ENCODE measurements around the gene LIAS. TPM values are rescaled to one million over a fixed set of nuclear protein-coding genes. Genes with fewer than 3 reads are reported as not detected.

Gene LIAS
- total RNA-seq, 1 donor from 2014 or later = 19.1 TPM

GRCh38 chr4:39516407-39516966, 57.6 kb downstream of the LIAS start:
- intact Hi-C loops (cut with micrococcal nuclease) = no loop called here
- H3K27ac Mint-ChIP-seq = no peak overlapping the region
- H3K27me3 Mint-ChIP-seq (ENCODE audit: low read depth) = no peaks in the 10 kb centered on the region
- no peaks in the 10 kb centered on the region for H3K9me3 Mint-ChIP-seq
- H3K4me1 Mint-ChIP-seq (ENCODE audit: low read depth) = no peaks in the 10 kb centered on the region
- DNase-seq (ENCODE audit: low spot score) = no peak
- peaks cover 16% of the 10 kb centered on the region for H3K36me3 Mint-ChIP-seq (ENCODE audit: low read depth)
- H3K4me3 Mint-ChIP-seq (ENCODE audit: low read depth) = no peak overlapping the region

DNA sequence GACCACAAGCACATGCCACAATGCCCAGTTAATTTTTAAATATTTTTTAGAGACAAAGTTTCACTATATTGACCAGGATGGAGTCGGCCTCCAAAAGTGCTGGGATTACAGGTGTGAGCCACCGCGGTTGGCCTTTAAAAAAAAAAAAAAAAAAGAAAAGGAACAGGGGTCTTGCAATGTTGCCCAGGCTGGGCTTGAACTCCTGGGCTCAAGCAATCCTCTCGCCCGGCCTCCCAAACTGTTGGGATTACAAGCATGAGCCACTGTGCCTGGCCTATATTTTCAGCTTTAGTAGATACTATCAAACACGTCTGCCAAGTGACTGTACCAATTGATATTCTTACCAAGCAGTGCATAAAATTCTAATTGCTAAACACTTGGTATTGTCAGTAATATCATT, 59.6 kb downstream of the LIAS start:
- Mint-ChIP-seq H3K4me3 (ENCODE audit: low read depth) (no peak overlapping the region), H3K4me1 (ENCODE audit: low read depth) (no peaks in the 10 kb centered on the region), H3K9me3 (no peaks in the 10 kb centered on the region), H3K27ac (no peak overlapping the region), H3K27me3 (ENCODE audit: low read depth) (no peaks in the 10 kb centered on the region), H3K36me3 (ENCODE audit: low read depth) (peaks cover 5% of the 10 kb centered on the region)
- intact Hi-C loops (cut with micrococcal nuclease) = no loop called here
- no peak for DNase-seq (ENCODE audit: low spot score)

GRCh38 chr4:39521253-39521919, 62.5 kb downstream of the LIAS start:
- no peak for DNase-seq (ENCODE audit: low spot score)
- peaks cover 3% of the 10 kb centered on the region for H3K36me3 Mint-ChIP-seq (ENCODE audit: low read depth)
- intact Hi-C loops (cut with micrococcal nuclease) = no loop called here
- H3K4me3 Mint-ChIP-seq (ENCODE audit: low read depth) = no peak overlapping the region
- H3K27me3 Mint-ChIP-seq (ENCODE audit: low read depth) = no peaks in the 10 kb centered on the region
- H3K9me3 Mint-ChIP-seq = no peaks in the 10 kb centered on the region
- peaks cover 7% of the 10 kb centered on the region for H3K4me1 Mint-ChIP-seq (ENCODE audit: low read depth)
- no peak overlapping the region for H3K27ac Mint-ChIP-seq

GRCh38 chr4:39522068-39522467, 63.2 kb downstream of the LIAS start:
- DNase-seq (ENCODE audit: low spot score) = no peak
- Mint-ChIP-seq H3K27me3 (ENCODE audit: low read depth) (no peaks in the 10 kb centered on the region), H3K36me3 (ENCODE audit: low read depth) (no peaks in the 10 kb centered on the region), H3K4me3 (ENCODE audit: low read depth) (no peak overlapping the region), H3K9me3 (no peaks in the 10 kb centered on the region), H3K27ac (no peak overlapping the region), H3K4me1 (ENCODE audit: low read depth) (peaks cover 10% of the 10 kb centered on the region)
- intact Hi-C loops (cut with micrococcal nuclease) = no loop called here

DNA sequence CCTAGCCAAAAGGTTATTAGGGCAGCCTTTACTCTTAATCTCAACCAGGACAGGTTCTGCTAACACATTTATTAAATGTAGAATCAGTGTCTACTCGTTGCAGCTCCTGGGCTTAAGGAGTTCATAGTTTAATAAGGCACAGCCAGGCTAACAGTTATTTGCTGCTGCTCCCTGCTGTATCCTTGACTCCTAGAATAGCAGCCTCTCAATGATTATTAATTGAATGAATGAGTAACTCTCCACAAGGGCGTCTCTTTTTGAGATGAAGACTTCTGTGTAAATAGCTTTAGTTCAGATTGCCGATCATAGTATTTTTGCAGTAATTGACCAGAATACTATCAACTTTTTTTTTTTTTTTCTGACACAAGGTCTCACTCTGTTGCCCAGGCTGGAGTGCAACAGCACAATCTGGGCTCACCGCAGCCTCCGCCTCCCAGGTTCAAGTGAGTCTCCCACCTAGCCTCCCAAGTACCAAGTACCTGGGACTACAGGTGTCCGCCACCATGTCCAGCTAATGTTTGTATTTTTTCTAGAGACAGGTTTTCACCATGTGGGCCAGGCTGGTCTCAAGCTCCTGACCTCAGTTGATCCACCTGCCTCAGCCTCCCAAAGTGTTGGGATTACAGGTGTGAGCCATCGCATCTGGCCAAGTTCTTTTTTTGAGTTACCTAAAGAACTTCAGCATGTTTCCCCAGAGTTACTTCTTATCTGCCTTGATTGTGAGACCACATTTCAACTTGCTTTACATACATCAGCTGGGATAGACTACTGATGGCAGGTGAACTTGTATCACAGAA, 65.5 kb downstream of the LIAS start:
- Mint-ChIP-seq H3K4me3 (ENCODE audit: low read depth) (no peak overlapping the region), H3K27ac (no peak overlapping the region), H3K4me1 (ENCODE audit: low read depth) (peaks cover 16% of the 10 kb centered on the region), H3K27me3 (ENCODE audit: low read depth) (no peaks in the 10 kb centered on the region), H3K36me3 (ENCODE audit: low read depth) (no peaks in the 10 kb centered on the region), H3K9me3 (no peaks in the 10 kb centered on the region)
- intact Hi-C loops (cut with micrococcal nuclease) = no loop called here
- no peak for DNase-seq (ENCODE audit: low spot score)

GRCh38 chr4:39525822-39526690, 67.2 kb downstream of the LIAS start:
- Mint-ChIP-seq H3K27me3 (ENCODE audit: low read depth) (no peaks in the 10 kb centered on the region), H3K4me3 (ENCODE audit: low read depth) (peak overlapping the region; percentile 98), H3K4me1 (ENCODE audit: low read depth) (peaks cover 16% of the 10 kb centered on the region), H3K36me3 (ENCODE audit: low read depth) (peaks cover 11% of the 10 kb centered on the region), H3K27ac (peak overlapping the region; percentile 86), H3K9me3 (peaks cover 11% of the 10 kb centered on the region)
- intact Hi-C loops (cut with micrococcal nuclease) = loop anchor here (1.0 to 5.0 kb wide), 4 partner anchors 69 to 453 kb away; partner anchors contain the start of genes LIAS, RPL9, SMIM14 and UBE2K
- DNase-seq (ENCODE audit: low spot score) = no peak

GRCh38 chr4:39526765-39527295, 68.0 kb downstream of the LIAS start:
- H3K27ac Mint-ChIP-seq = peak overlapping the region; percentile 86
- peak overlapping the region; percentile 98 for H3K4me3 Mint-ChIP-seq (ENCODE audit: low read depth)
- intact Hi-C loops (cut with micrococcal nuclease) = loop anchor here (1.0 to 5.0 kb wide), 4 partner anchors 70 to 452 kb away; partner anchors contain the start of genes LIAS, RPL9, SMIM14 and UBE2K
- peaks cover 18% of the 10 kb centered on the region for H3K36me3 Mint-ChIP-seq (ENCODE audit: low read depth)
- H3K9me3 Mint-ChIP-seq = peaks cover 19% of the 10 kb centered on the region
- no peaks in the 10 kb centered on the region for H3K27me3 Mint-ChIP-seq (ENCODE audit: low read depth)
- peak; percentile 23 for DNase-seq (ENCODE audit: low spot score)
- peaks cover 16% of the 10 kb centered on the region for H3K4me1 Mint-ChIP-seq (ENCODE audit: low read depth)

- H3K4me1 Mint-ChIP-seq (ENCODE audit: low read depth) = peaks cover 16% of the 10 kb centered on the region
- peak; percentile 90 for DNase-seq (ENCODE audit: low spot score)
- no peaks in the 10 kb centered on the region for H3K27me3 Mint-ChIP-seq (ENCODE audit: low read depth)
- H3K4me3 Mint-ChIP-seq (ENCODE audit: low read depth) = peak within 1 kb of the TSS; percentile 98
- peaks cover 25% of the 10 kb centered on the region for H3K9me3 Mint-ChIP-seq
- peak within 1 kb of the TSS; percentile 94 for H3K27ac Mint-ChIP-seq
- intact Hi-C loops (cut with micrococcal nuclease) = loop anchor here (2.0 to 5.0 kb wide), 3 partner anchors 70 to 451 kb away; partner anchors contain the start of genes LIAS, RPL9 and UBE2K
- peaks cover 25% of the 10 kb centered on the region for H3K36me3 Mint-ChIP-seq (ENCODE audit: low read depth)
Measured at GRCh38 chr4:39527296-39528060, 68.6 kb downstream of the LIAS start, which contains the start of gene UGDH. TSS of gene UGDH (minus strand) at chr4:39527439. CDS start at chr4:39521512, 5,927 bp downstream.

- Mint-ChIP-seq H3K27ac (peak overlapping the region; percentile 46), H3K27me3 (ENCODE audit: low read depth) (no peaks in the 10 kb centered on the region), H3K4me1 (ENCODE audit: low read depth) (peaks cover 16% of the 10 kb centered on the region), H3K4me3 (ENCODE audit: low read depth) (peak overlapping the region; percentile 98), H3K9me3 (peaks cover 30% of the 10 kb centered on the region), H3K36me3 (ENCODE audit: low read depth) (peaks cover 31% of the 10 kb centered on the region)
- intact Hi-C loops (cut with micrococcal nuclease) = loop anchor here (5.0 kb wide), 2 partner anchors 71 to 169 kb away; partner anchors contain the start of genes LIAS, RPL9 and UBE2K
- no peak for DNase-seq (ENCODE audit: low spot score)
Measured at GRCh38 chr4:39528061-39528465, 69.2 kb downstream of the LIAS start.
